HEK293 (cell line): ENCODE results near the gene THSD7B.

Experiments used
- CTCF ChIA-PET: fragments of 350-600 bp; formaldehyde crosslinking; extraction: SDS; loops from one replicate; lab custom pipeline; 2021; ENCODE audit warnings: antibody characterized with exemption; lab: Yijun Ruan, JAX
- POLR2A ChIA-PET: fragments of 300-600 bp; formaldehyde crosslinking; extraction: SDS; loops from one replicate; lab custom pipeline; 2020; ENCODE audit warnings: antibody characterized with exemption, inconsistent platforms; lab: Yijun Ruan, JAX
- H3K27ac ChIP-seq: fragments of 200-500 bp; sonication (Bioruptor generic); 2 replicates; pipeline ENCODE4 v1.5.1; 2014; ENCODE audit warnings: low read depth, low read length, control low read depth, inconsistent platforms; ENCODE audit errors: extremely low read depth
- H3K36me3 ChIP-seq, 2 experiments: fragments of 200-500 bp in 1 of 2; sonication (Bioruptor generic) in 1 of 2; 1 replicate in 1 of 2; 2 replicates in 1 of 2; pipeline ENCODE4 v1.5.1; 2014 to 2017; ENCODE audit warnings: inconsistent platforms in 2 of 2, low read length in 2 of 2; ENCODE audit not compliant: control insufficient read depth in 2 of 2, insufficient read depth in 1 of 2
- H3K4me1 ChIP-seq: fragments of 200-500 bp; sonication (Bioruptor generic); 2 replicates; pipeline ENCODE4 v1.5.1; 2014; ENCODE audit warnings: mild to moderate bottlenecking, low read length, inconsistent platforms; ENCODE audit not compliant: control insufficient read depth, insufficient read depth
- H3K4me3 ChIP-seq: 2 replicates; pipeline ENCODE4 v1.5.1; 2011; ENCODE audit warnings: low read depth, mild to moderate bottlenecking, control low read depth, low read length, moderate library complexity
- H3K9me3 ChIP-seq: fragments of 200-500 bp; sonication (Bioruptor generic); 2 replicates; pipeline ENCODE4 v1.5.1; 2014; ENCODE audit warnings: low read depth, low read length, inconsistent platforms; ENCODE audit not compliant: control insufficient read depth, insufficient read depth
- MZF1 ChIP-seq: fragments of 450-650 bp; formaldehyde crosslinking; IDR thresholded peaks from 2 replicates; pipeline ENCODE4 v1.5.1; 2017; ENCODE audit warnings: missing biosample characterization, missing genetic modification characterization, borderline replicate concordance
- RBAK ChIP-seq: fragments of 450-650 bp; formaldehyde crosslinking; IDR thresholded peaks from 2 replicates; pipeline ENCODE4 v1.5.1; 2016; ENCODE audit warnings: missing biosample characterization, missing genetic modification characterization
- SCRT2 ChIP-seq: fragments of 450-650 bp; formaldehyde crosslinking; IDR thresholded peaks from 2 replicates; pipeline ENCODE4 v1.5.1; 2016; ENCODE audit warnings: missing biosample characterization, missing genetic modification characterization
- SETDB1 ChIP-seq: IDR thresholded peaks from one replicate; pipeline ENCODE4 v1.6.1; 2017; ENCODE audit warnings: mild to moderate bottlenecking, low read length, moderate library complexity, mixed read lengths; ENCODE audit not compliant: insufficient read length
- TRIM28 ChIP-seq: IDR thresholded peaks from 2 replicates; pipeline ENCODE4 v1.6.1; 2011; ENCODE audit warnings: low read length, control low read depth, borderline replicate concordance
- TSHZ1 ChIP-seq: fragments of 450-650 bp; formaldehyde crosslinking; IDR thresholded peaks from 2 replicates; pipeline ENCODE4 v1.5.1; 2016; ENCODE audit warnings: missing biosample characterization, missing genetic modification characterization, borderline replicate concordance
- ZBTB17 ChIP-seq: fragments of 450-650 bp; formaldehyde crosslinking; IDR thresholded peaks from 2 replicates; pipeline ENCODE4 v1.5.1; 2016; ENCODE audit warnings: missing biosample characterization, missing genetic modification characterization
- ZBTB20 ChIP-seq: fragments of 450-650 bp; formaldehyde crosslinking; IDR thresholded peaks from 2 replicates; pipeline ENCODE4 v1.5.1; 2016; ENCODE audit warnings: missing biosample characterization, missing genetic modification characterization
- ZFHX2 ChIP-seq: fragments of 450-650 bp; formaldehyde crosslinking; conservative IDR thresholded peaks from 2 replicates; pipeline ENCODE4 v1.5.1; 2016; ENCODE audit warnings: missing biosample characterization, missing genetic modification characterization
- ZNF133 ChIP-seq: fragments of 450-650 bp; formaldehyde crosslinking; IDR thresholded peaks from 2 replicates; pipeline ENCODE4 v1.5.1; 2016; ENCODE audit warnings: missing biosample characterization, missing genetic modification characterization
- ZNF248 ChIP-seq: fragments of 450-650 bp; formaldehyde crosslinking; IDR thresholded peaks from 2 replicates; pipeline ENCODE4 v1.5.1; 2017; ENCODE audit warnings: missing biosample characterization, missing genetic modification characterization
- ZNF350 ChIP-seq: fragments of 450-650 bp; formaldehyde crosslinking; IDR thresholded peaks from 2 replicates; pipeline ENCODE4 v1.5.0; 2017; ENCODE audit warnings: missing biosample characterization, mild to moderate bottlenecking, missing genetic modification characterization
- ZNF426 ChIP-seq: fragments of 450-650 bp; formaldehyde crosslinking; IDR thresholded peaks from 2 replicates; pipeline ENCODE4 v1.5.1; 2017; ENCODE audit warnings: missing biosample characterization, missing genetic modification characterization, mild to moderate bottlenecking, inconsistent platforms, moderate library complexity
- ZNF449 ChIP-seq: fragments of 450-650 bp; formaldehyde crosslinking; IDR thresholded peaks from 2 replicates; pipeline ENCODE4 v1.5.1; 2017; ENCODE audit warnings: missing biosample characterization, mild to moderate bottlenecking, missing genetic modification characterization, moderate library complexity
- ZNF488 ChIP-seq: fragments of 450-650 bp; formaldehyde crosslinking; IDR thresholded peaks from 2 replicates; pipeline ENCODE4 v1.5.1; 2016; ENCODE audit warnings: missing biosample characterization, missing genetic modification characterization
- ZNF654 ChIP-seq: fragments of 450-650 bp; formaldehyde crosslinking; IDR thresholded peaks from 2 replicates; pipeline ENCODE4 v1.5.1; 2016; ENCODE audit warnings: low read depth, missing biosample characterization, missing genetic modification characterization
- ZNF664 ChIP-seq: fragments of 450-650 bp; formaldehyde crosslinking; IDR thresholded peaks from 2 replicates; pipeline ENCODE4 v1.5.1; 2016; ENCODE audit warnings: missing biosample characterization, missing genetic modification characterization
- ZNF670 ChIP-seq: fragments of 450-650 bp; formaldehyde crosslinking; IDR thresholded peaks from 2 replicates; pipeline ENCODE4 v1.5.1; 2016; ENCODE audit warnings: missing biosample characterization, missing genetic modification characterization, low read depth
- ZNF704 ChIP-seq: fragments of 450-650 bp; formaldehyde crosslinking; IDR thresholded peaks from 2 replicates; pipeline ENCODE4 v1.5.1; 2016; ENCODE audit warnings: missing biosample characterization, missing genetic modification characterization
- ZNF707 ChIP-seq: fragments of 450-650 bp; formaldehyde crosslinking; IDR thresholded peaks from 2 replicates; pipeline ENCODE4 v1.5.1; 2016; ENCODE audit warnings: missing biosample characterization, missing genetic modification characterization

Gene THSD7B

GRCh38 chr2:136874258-136874657, 108.9 kb downstream of the THSD7B start:
- Histone ChIP-seq H3K4me3 (no peak overlapping the region), H3K27ac (no peak overlapping the region), H3K36me3 (no peaks in the 10 kb centered on the region), H3K4me1 (no peaks in the 10 kb centered on the region), H3K9me3 (no peaks in the 10 kb centered on the region)
- ChIA-PET POLR2A (no interaction called here), CTCF (interaction anchor here (0.6 to 1.1 kb wide), 5 partner anchors 8 to 964 kb away, joined by 3 read pairs; no protein-coding TSS in a partner anchor)
- TF ChIP-seq ZNF654 (tag by site-specific recombination) (peak; percentile 47), TRIM28 (no peak), ZNF707 (tag by site-specific recombination) (no peak), ZNF449 (tag by site-specific recombination) (no peak), ZNF488 (tag by site-specific recombination) (no peak), ZFHX2 (tag by site-specific recombination) (no peak)

- CTCF ChIA-PET: no interaction called here
- POLR2A ChIA-PET: no interaction called here
These were observed 125.8 kb downstream of the THSD7B start for GRCh38 chr2:136891100-136891499.

GRCh38 chr2:136894007-136894634, 128.8 kb downstream of the THSD7B start:
- no peaks in the 10 kb centered on the region for H3K4me1 ChIP-seq
- no peak overlapping the region for H3K27ac ChIP-seq
- H3K36me3 ChIP-seq: no peaks in the 10 kb centered on the region
- H3K9me3 ChIP-seq: no peaks in the 10 kb centered on the region
- ChIA-PET POLR2A (no interaction called here), CTCF (no interaction called here)
- TF ChIP-seq ZBTB17 (no peak), ZNF426 (tag by site-specific recombination) (no peak), ZNF704 (tag by site-specific recombination) (no peak), ZNF248 (tag by site-specific recombination) (no peak), SCRT2 (no peak), ZNF670 (tag by site-specific recombination) (no peak), ZBTB20 (tag by site-specific recombination) (no peak), ZNF664 (tag by site-specific recombination) (no peak), TSHZ1 (tag by site-specific recombination) (no peak), ZNF133 (tag by site-specific recombination) (no peak), RBAK (tag by site-specific recombination) (no peak)
- no peak overlapping the region for H3K4me3 ChIP-seq

More at GRCh38 chr2:136891100-136891499, 125.8 kb downstream of the THSD7B start:
- Histone ChIP-seq H3K4me3 (no peak overlapping the region), H3K27ac (no peak overlapping the region), H3K36me3 (no peaks in the 10 kb centered on the region), H3K4me1 (no peaks in the 10 kb centered on the region), H3K9me3 (no peaks in the 10 kb centered on the region)
- no peak for TF ChIP-seq ZNF350
- TF ChIP-seq ZNF488 (tag by site-specific recombination): no peak
- no peak for TF ChIP-seq MZF1 (tag by site-specific recombination)
- TF ChIP-seq SETDB1: no peak
